Fibroblast of lung (primary cell): ENCODE results near the gene GPC5. TPM values are rescaled to one million over a fixed set of nuclear protein-coding genes. Genes with fewer than 3 reads are reported as not detected.

Source experiments
- DNase-seq, 2 donors: peaks; one replicate each; pipeline versions ENCODE4 v3.0.0 to v3.0.0-alpha.2; 2010; ENCODE audit warnings: low read depth in 2 of 2
- H2AFZ ChIP-seq: 2 replicates; pipeline ENCODE4 v1.5.1; 2012; ENCODE audit warnings: low read length, control low read depth, inconsistent platforms
- H3K27ac ChIP-seq: 2 replicates; pipeline ENCODE4 v1.5.1; 2011; ENCODE audit warnings: low read length, control low read depth; ENCODE audit not compliant: insufficient read depth
- H3K27me3 ChIP-seq: 2 replicates; pipeline ENCODE4 v1.5.1; 2011; ENCODE audit warnings: mild to moderate bottlenecking, low read length; ENCODE audit not compliant: control insufficient read depth, insufficient read depth
- H3K36me3 ChIP-seq: 2 replicates; pipeline ENCODE4 v1.5.1; 2011; ENCODE audit warnings: low read length; ENCODE audit not compliant: control insufficient read depth, insufficient read depth
- H3K4me1 ChIP-seq: 2 replicates; pipeline ENCODE4 v1.5.1; 2011; ENCODE audit warnings: low read length; ENCODE audit not compliant: control insufficient read depth, insufficient read depth; ENCODE audit errors: extremely low read depth
- H3K4me2 ChIP-seq: 2 replicates; pipeline ENCODE4 v1.5.1; 2011; ENCODE audit warnings: low read length, control low read depth; ENCODE audit not compliant: insufficient read depth; ENCODE audit errors: extremely low read depth
- H3K4me3 ChIP-seq, 4 experiments: fragments of 200-600 bp in 1 of 4; sonication (generic) in 1 of 4; replicated peaks in 1 of 4; 2 replicates each; pipeline ENCODE4 v1.5.1; 2011 to 2016; ENCODE audit warnings: low read length in 4 of 4, low read depth in 3 of 4, mild to moderate bottlenecking in 3 of 4, control low read depth in 2 of 4, inconsistent platforms in 1 of 4, mixed read lengths in 1 of 4; ENCODE audit not compliant: insufficient read depth in 1 of 4; ENCODE audit errors: control extremely low read depth in 1 of 4
- H3K79me2 ChIP-seq: 2 replicates; pipeline ENCODE4 v1.5.1; 2012; ENCODE audit warnings: mild to moderate bottlenecking, low read length, inconsistent platforms; ENCODE audit not compliant: control insufficient read depth, insufficient read depth
- H3K9ac ChIP-seq: 2 replicates; pipeline ENCODE4 v1.5.1; 2011; ENCODE audit warnings: mild to moderate bottlenecking, low read length, control low read depth; ENCODE audit not compliant: insufficient read depth
- H3K9me3 ChIP-seq: 2 replicates; pipeline ENCODE4 v1.5.1; 2012; ENCODE audit warnings: low read depth, low read length; ENCODE audit not compliant: control insufficient read depth, insufficient read depth
- H4K20me1 ChIP-seq: 2 replicates; pipeline ENCODE4 v1.5.1; 2011; ENCODE audit warnings: low read length; ENCODE audit not compliant: control insufficient read depth, insufficient read depth; ENCODE audit errors: extremely low read depth
- EZH2 ChIP-seq: IDR thresholded peaks from 2 replicates; pipeline ENCODE4 v1.5.1; 2012; ENCODE audit warnings: low read length, control low read depth, mild to moderate bottlenecking; ENCODE audit errors: missing control alignments
- polyA plus RNA-seq, 2 donors: library from polyadenylated mRNA; depleted of rRNA in 1 of 2; stranded (reverse) in 1 of 2; unstranded in 1 of 2; fragments of >200 nt; gene quantifications; 2 replicates each; pipeline ENCODE4 v1.2.1, GENCODE V29; 2011 to 2012; ENCODE audit warnings: missing spikeins in 1 of 2
- total RNA-seq: library from RNA; depleted of rRNA; stranded (reverse); fragments of >200 nt; gene quantifications from 2 replicates; pipeline ENCODE4 v1.2.1, GENCODE V29; 2014
- TF ChIP-seq, protein P1 (sequence below), 2 donors: IDR thresholded peaks in 1 of 2; conservative IDR thresholded peaks in 1 of 2; 1 replicate in 1 of 2; 2 replicates in 1 of 2; pipeline ENCODE4 v1.5.1; 2011 to 2012; ENCODE audit warnings: low read length in 2 of 2, control low read depth in 1 of 2, inconsistent platforms in 1 of 2, low read depth in 1 of 2, mild to moderate bottlenecking in 1 of 2

GPC5 gene
- total and polyA plus RNA-seq, 2 donors (not counting 1 experiment from before 2014, with no cell fraction given), result 0.17 TPM; not detected in 1

DNA sequence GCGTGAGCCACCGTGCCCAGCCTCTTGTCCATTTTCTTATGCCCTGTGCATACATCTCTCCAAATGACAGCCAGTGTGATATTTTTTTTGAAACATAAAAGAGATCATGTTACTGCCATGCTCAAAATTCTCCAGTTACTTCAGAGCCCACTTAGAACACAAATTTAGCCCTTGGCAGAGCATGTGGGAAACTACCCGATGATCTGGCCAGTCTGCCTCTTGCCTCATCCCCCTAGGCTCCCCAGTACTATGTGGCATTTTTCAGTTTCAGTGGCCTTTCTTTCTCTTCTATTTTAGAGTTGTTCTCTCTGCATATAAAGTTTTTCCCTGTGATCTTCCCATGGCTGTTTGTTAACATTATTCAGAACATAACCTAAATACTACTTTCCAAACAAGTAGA lies 323.0 kb downstream of the GPC5 start:
- H3K4me3 ChIP-seq, result no peak overlapping the region
- H3K4me2 ChIP-seq, result no peak overlapping the region
- no peaks in the 10 kb centered on the region for H3K36me3 ChIP-seq
- H3K27ac ChIP-seq, result no peak overlapping the region
- no peaks in the 10 kb centered on the region for H3K9me3 ChIP-seq
- H3K27me3 ChIP-seq, result no peaks in the 10 kb centered on the region
- TF ChIP-seq, protein P1, sequence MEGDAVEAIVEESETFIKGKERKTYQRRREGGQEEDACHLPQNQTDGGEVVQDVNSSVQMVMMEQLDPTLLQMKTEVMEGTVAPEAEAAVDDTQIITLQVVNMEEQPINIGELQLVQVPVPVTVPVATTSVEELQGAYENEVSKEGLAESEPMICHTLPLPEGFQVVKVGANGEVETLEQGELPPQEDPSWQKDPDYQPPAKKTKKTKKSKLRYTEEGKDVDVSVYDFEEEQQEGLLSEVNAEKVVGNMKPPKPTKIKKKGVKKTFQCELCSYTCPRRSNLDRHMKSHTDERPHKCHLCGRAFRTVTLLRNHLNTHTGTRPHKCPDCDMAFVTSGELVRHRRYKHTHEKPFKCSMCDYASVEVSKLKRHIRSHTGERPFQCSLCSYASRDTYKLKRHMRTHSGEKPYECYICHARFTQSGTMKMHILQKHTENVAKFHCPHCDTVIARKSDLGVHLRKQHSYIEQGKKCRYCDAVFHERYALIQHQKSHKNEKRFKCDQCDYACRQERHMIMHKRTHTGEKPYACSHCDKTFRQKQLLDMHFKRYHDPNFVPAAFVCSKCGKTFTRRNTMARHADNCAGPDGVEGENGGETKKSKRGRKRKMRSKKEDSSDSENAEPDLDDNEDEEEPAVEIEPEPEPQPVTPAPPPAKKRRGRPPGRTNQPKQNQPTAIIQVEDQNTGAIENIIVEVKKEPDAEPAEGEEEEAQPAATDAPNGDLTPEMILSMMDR (conservative IDR thresholded peaks at IDR 0.05 in 1 of 2, IDR thresholded peaks at IDR 0.05 in 1 of 2; ENCODE audit: low read depth in 1 of 2, low read length in 2 of 2), result no peak
- no peak for TF ChIP-seq EZH2
- DNase-seq, result peak in 1 of 2 donors; percentile 21
- no peak overlapping the region for H3K9ac ChIP-seq
- no peaks in the 10 kb centered on the region for H3K79me2 ChIP-seq
- H3K4me1 ChIP-seq, result no peaks in the 10 kb centered on the region
- H4K20me1 ChIP-seq, result no peaks in the 10 kb centered on the region
- H2AFZ ChIP-seq, result no peak overlapping the region

DNA sequence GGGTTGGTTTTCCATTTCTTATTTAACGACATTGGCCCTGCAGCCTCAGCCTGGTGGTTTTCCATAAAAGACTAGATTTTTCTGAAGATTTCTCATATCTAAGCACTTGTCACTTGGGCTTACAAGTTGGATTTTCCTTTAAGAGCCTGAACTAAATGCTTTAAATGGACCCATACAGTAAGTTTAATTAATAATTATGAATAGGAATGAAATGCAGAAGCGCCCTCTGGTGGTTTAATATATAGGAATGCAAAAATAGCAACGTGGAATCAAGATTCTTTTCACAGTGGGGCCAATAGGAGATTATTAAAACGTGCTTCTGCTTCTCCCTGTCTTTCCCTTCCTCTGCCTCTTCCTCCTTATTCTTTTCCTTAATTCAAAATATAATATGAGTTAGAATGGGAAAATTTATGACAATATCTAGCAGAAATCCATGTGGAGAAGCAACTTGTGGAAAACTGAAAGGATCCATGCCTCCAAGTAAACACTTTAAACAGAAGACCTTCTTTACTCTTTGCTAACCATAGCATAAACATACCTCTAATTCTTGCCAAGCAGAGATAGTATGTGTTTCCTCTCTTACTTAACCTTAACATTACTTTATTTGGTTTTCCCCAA lies 324.0 kb downstream of the GPC5 start:
- Histone ChIP-seq H2AFZ (no peak overlapping the region), H3K9me3 (no peaks in the 10 kb centered on the region), H3K27ac (no peak overlapping the region), H3K36me3 (no peaks in the 10 kb centered on the region), H3K4me3 (no peak overlapping the region), H4K20me1 (no peaks in the 10 kb centered on the region), H3K27me3 (no peaks in the 10 kb centered on the region), H3K4me1 (no peaks in the 10 kb centered on the region), H3K79me2 (no peaks in the 10 kb centered on the region), H3K4me2 (no peak overlapping the region), H3K9ac (no peak overlapping the region)
- peak; percentile 23 to 64 for DNase-seq
- TF ChIP-seq, protein P1 (conservative IDR thresholded peaks at IDR 0.05 in 1 of 2, IDR thresholded peaks at IDR 0.05 in 1 of 2; ENCODE audit: low read depth in 1 of 2, low read length in 2 of 2), result peak in 1 of 2 donors; percentile 59
- TF ChIP-seq EZH2, result no peak

DNA sequence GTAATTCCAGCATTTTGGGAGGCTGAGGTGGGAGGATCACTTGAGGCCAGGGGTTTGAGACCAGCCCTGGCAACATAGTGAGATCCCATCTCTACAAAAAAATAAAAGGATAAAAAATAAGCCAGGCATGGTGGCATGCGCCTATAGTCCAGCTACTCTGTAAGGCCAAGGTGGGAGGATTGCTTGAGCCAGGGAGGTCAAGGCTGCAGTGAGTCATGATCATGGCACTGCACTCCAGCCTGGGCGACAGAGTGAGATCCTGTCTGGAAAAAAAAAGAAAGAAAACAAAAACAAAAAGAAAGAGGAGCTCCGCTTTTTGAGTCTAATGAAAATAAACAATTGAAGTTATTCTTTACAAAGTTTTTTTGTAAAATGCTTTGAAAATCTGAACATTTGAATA lies 326.2 kb downstream of the GPC5 start:
- no peak overlapping the region for H3K4me2 ChIP-seq
- no peaks in the 10 kb centered on the region for H3K79me2 ChIP-seq
- no peaks in the 10 kb centered on the region for H3K27me3 ChIP-seq
- H4K20me1 ChIP-seq, result no peaks in the 10 kb centered on the region
- TF ChIP-seq EZH2, result no peak
- TF ChIP-seq, protein P1 (conservative IDR thresholded peaks at IDR 0.05 in 1 of 2, IDR thresholded peaks at IDR 0.05 in 1 of 2; ENCODE audit: low read depth in 1 of 2, low read length in 2 of 2), result no peak
- H3K27ac ChIP-seq, result no peak overlapping the region
- no peak overlapping the region for H3K4me3 ChIP-seq
- H3K9ac ChIP-seq, result no peak overlapping the region
- H2AFZ ChIP-seq, result no peak overlapping the region
- H3K36me3 ChIP-seq, result no peaks in the 10 kb centered on the region
- no peaks in the 10 kb centered on the region for H3K4me1 ChIP-seq
- no peaks in the 10 kb centered on the region for H3K9me3 ChIP-seq
- DNase-seq, result no peak
